Mammary epithelial cell (primary cell): ENCODE results near the gene AMBP.

Source experiments
- EZH2 ChIP-seq: IDR thresholded peaks from 2 replicates; pipeline ENCODE4 v1.6.1; 2012; ENCODE audit warnings: low read length, inconsistent platforms, borderline replicate concordance
- TF ChIP-seq, protein P1 (sequence below), 2 donors: IDR thresholded peaks in 1 of 2; conservative IDR thresholded peaks in 1 of 2; 2 replicates each; pipeline ENCODE4 v1.5.1; 2011 to 2012; ENCODE audit warnings: inconsistent platforms in 2 of 2, low read length in 2 of 2, mild to moderate bottlenecking in 2 of 2, control low read depth in 1 of 2, low read depth in 1 of 2; ENCODE audit not compliant: insufficient read depth in 1 of 2; ENCODE audit errors: extremely low read depth in 1 of 2

DNA sequence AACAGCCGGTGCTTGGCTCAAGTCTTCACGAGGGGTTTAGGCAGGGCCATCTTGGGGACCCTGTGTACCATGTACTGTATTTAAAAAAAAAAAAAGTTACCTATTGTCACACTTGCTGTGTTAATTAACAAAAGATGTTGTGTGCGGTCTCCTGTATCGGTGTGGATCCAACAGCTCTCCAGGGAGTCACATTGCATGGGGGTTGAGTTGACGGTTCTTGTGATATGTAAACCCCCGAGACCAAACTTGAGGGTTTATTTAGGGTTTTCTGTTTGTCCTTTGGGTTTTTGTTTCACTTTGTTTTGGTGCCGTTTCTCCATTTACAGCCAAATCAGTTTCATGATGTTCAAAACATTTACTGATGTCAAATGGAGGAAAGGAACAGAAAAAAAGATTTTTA lies 22.2 kb downstream of the AMBP start:
- TF ChIP-seq, protein P1, sequence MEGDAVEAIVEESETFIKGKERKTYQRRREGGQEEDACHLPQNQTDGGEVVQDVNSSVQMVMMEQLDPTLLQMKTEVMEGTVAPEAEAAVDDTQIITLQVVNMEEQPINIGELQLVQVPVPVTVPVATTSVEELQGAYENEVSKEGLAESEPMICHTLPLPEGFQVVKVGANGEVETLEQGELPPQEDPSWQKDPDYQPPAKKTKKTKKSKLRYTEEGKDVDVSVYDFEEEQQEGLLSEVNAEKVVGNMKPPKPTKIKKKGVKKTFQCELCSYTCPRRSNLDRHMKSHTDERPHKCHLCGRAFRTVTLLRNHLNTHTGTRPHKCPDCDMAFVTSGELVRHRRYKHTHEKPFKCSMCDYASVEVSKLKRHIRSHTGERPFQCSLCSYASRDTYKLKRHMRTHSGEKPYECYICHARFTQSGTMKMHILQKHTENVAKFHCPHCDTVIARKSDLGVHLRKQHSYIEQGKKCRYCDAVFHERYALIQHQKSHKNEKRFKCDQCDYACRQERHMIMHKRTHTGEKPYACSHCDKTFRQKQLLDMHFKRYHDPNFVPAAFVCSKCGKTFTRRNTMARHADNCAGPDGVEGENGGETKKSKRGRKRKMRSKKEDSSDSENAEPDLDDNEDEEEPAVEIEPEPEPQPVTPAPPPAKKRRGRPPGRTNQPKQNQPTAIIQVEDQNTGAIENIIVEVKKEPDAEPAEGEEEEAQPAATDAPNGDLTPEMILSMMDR (conservative IDR thresholded peaks at IDR 0.05 in 1 of 2, IDR thresholded peaks at IDR 0.05 in 1 of 2; ENCODE audit: extremely low read depth in 1 of 2, insufficient read depth in 1 of 2, low read depth in 1 of 2, low read length in 2 of 2) = no peak
- no peak for TF ChIP-seq EZH2
